CD14-positive monocyte (primary cell): Measurements from ENCODE around the gene CHCHD6. TPM values are rescaled to one million over a fixed set of nuclear protein-coding genes. Genes with fewer than 3 reads are reported as not detected.

Source experiments
- DNase-seq, 3 donors: peaks; one replicate each; pipeline ENCODE4 v3.0.0-alpha.2; 2011 to 2022
- H2AFZ ChIP-seq: 2 replicates; pipeline ENCODE4 v1.6.0; 2012; ENCODE audit warnings: mild to moderate bottlenecking, low read depth, low read length, inconsistent platforms; ENCODE audit not compliant: insufficient read depth, poor library complexity, severe bottlenecking
- H3K27ac ChIP-seq, 2 donors: 1 replicate in 1 of 2; 2 replicates in 1 of 2; pipeline ENCODE4 v1.5.1; 2012 to 2013; ENCODE audit warnings: low read length in 2 of 2, control low read depth in 1 of 2, inconsistent platforms in 1 of 2, low read depth in 1 of 2, mild to moderate bottlenecking in 1 of 2
- H3K27me3 ChIP-seq, 2 donors: one replicate each; pipeline versions ENCODE4 v1.6.0 to v1.6.1; 2011 to 2013; ENCODE audit warnings: low read length in 2 of 2; ENCODE audit not compliant: control insufficient read depth in 2 of 2, insufficient read depth in 2 of 2
- H3K36me3 ChIP-seq, 2 donors: replicated peaks in 1 of 2; 1 replicate in 1 of 2; 2 replicates in 1 of 2; pipeline versions ENCODE4 v1.5.1 to v1.6.1; 2012 to 2013; ENCODE audit warnings: low read length in 2 of 2, control low read depth in 1 of 2, inconsistent platforms in 1 of 2, mild to moderate bottlenecking in 1 of 2; ENCODE audit not compliant: insufficient read depth in 2 of 2, control insufficient read depth in 1 of 2
- H3K4me1 ChIP-seq, 2 donors: 1 replicate in 1 of 2; 2 replicates in 1 of 2; pipeline versions ENCODE4 v1.5.1 to v1.6.1; 2012 to 2013; ENCODE audit warnings: low read length in 2 of 2, control low read depth in 1 of 2, inconsistent platforms in 1 of 2, mild to moderate bottlenecking in 1 of 2, moderate library complexity in 1 of 2; ENCODE audit not compliant: insufficient read depth in 2 of 2, control insufficient read depth in 1 of 2
- H3K4me2 ChIP-seq: replicated peaks from 2 replicates; pipeline ENCODE3; 2012; ENCODE audit warnings: low read length, moderate library complexity, mild to moderate bottlenecking; ENCODE audit not compliant: poor library complexity, severe bottlenecking; ENCODE audit errors: extremely low read depth
- H3K4me3 ChIP-seq, 3 experiments: fragments of 200-600 bp in 1 of 3; sonication (generic) in 1 of 3; replicated peaks in 1 of 3; 1 replicate in 2 of 3; 2 replicates in 1 of 3; pipeline ENCODE4 v1.5.1; 2011 to 2013; ENCODE audit warnings: low read length in 3 of 3, mild to moderate bottlenecking in 3 of 3, control low read depth in 2 of 3, low read depth in 2 of 3, inconsistent platforms in 1 of 3, moderate library complexity in 1 of 3
- H3K79me2 ChIP-seq: 2 replicates; pipeline ENCODE4 v1.6.0; 2012; ENCODE audit warnings: mild to moderate bottlenecking, control low read depth, inconsistent platforms, low read length, moderate library complexity; ENCODE audit not compliant: insufficient read depth
- H3K9ac ChIP-seq: 2 replicates; pipeline ENCODE4 v1.6.0; 2017; ENCODE audit warnings: low read length, mild to moderate bottlenecking; ENCODE audit not compliant: insufficient read depth, poor library complexity, severe bottlenecking
- H3K9me3 ChIP-seq, 2 donors: replicated peaks in 1 of 2; 1 replicate in 1 of 2; 2 replicates in 1 of 2; pipeline versions ENCODE4 v1.5.1 to v1.6.1; 2012 to 2013; ENCODE audit warnings: low read length in 2 of 2, control low read depth in 1 of 2; ENCODE audit not compliant: control insufficient read depth in 1 of 2, insufficient read depth in 1 of 2
- H4K20me1 ChIP-seq: 2 replicates; pipeline ENCODE4 v1.6.0; 2012; ENCODE audit warnings: mild to moderate bottlenecking, low read length, control low read depth, moderate library complexity; ENCODE audit not compliant: insufficient read depth
- H3K27ac Mint-ChIP-seq, 7 donors: one replicate each; pipeline ENCODE4 v1.8.0; 2020; ENCODE audit warnings: mild to moderate bottlenecking in 7 of 7, mixed read lengths in 7 of 7, moderate library complexity in 6 of 7, inconsistent platforms in 2 of 7
- H3K27me3 Mint-ChIP-seq, 3 donors: one replicate each; pipeline ENCODE4 v1.8.0; 2021 to 2022; ENCODE audit warnings: low read depth in 3 of 3, mild to moderate bottlenecking in 3 of 3, mixed read lengths in 3 of 3, moderate library complexity in 3 of 3, inconsistent platforms in 1 of 3
- H3K36me3 Mint-ChIP-seq, 2 donors: one replicate each; pipeline ENCODE4 v1.8.0; 2020; ENCODE audit warnings: mixed read lengths in 2 of 2, inconsistent platforms in 1 of 2, mild to moderate bottlenecking in 1 of 2
- H3K4me1 Mint-ChIP-seq: one replicate; pipeline ENCODE4 v1.8.0; 2020; ENCODE audit warnings: mild to moderate bottlenecking, mixed read lengths
- H3K4me3 Mint-ChIP-seq, 2 donors: one replicate each; pipeline ENCODE4 v1.8.0; 2020; ENCODE audit warnings: mild to moderate bottlenecking in 2 of 2, mixed read lengths in 2 of 2, moderate library complexity in 1 of 2
- H3K9me3 Mint-ChIP-seq, 7 donors: one replicate each; pipeline ENCODE4 v1.8.0; 2020 to 2022; ENCODE audit warnings: mixed read lengths in 7 of 7, mild to moderate bottlenecking in 6 of 7, moderate library complexity in 6 of 7, inconsistent platforms in 2 of 7
- WGBS: methylation state at CpG from one replicate; pipeline ENCODE4 v1.1.5; 2013; ENCODE audit warnings: missing lambda C conversion rate; ENCODE audit not compliant: insufficient coverage; 5-methylcytosine and 5-hydroxymethylcytosine counted together
- intact Hi-C, 2 donors: fragments of 100-400 bp; cut with micrococcal nuclease; formaldehyde crosslinking; loops; one replicate each; pipeline versions ENCODE4 v1.15.0 to v1.15.1; 2023
- polyA plus RNA-seq, 3 donors: library from polyadenylated mRNA; depleted of rRNA in 1 of 3; unstranded in 2 of 3; stranded (reverse) in 1 of 3; fragments of 300-500 nt in 2 of 3; fragments of >200 nt in 1 of 3; fragmentation: Illumina TruSeq in 2 of 3; gene quantifications; 1 replicate in 2 of 3; 2 replicates in 1 of 3; pipeline ENCODE4 v1.2.3, GENCODE V29; 2012 to 2021
- TF ChIP-seq, protein P1 (sequence below): fragments of 200-600 bp; IDR thresholded peaks from one replicate; pipeline ENCODE4 v1.8.0; 2022; ENCODE audit warnings: antibody characterized with exemption, mild to moderate bottlenecking

Gene CHCHD6
- polyA plus RNA-seq, 3 donors = 1.1 to 1.8 (median 1.8) TPM

- Mint-ChIP-seq H3K27ac (no peak overlapping the region), H3K27me3 (peaks cover 19 to 59% (median 47%) of the 10 kb centered on the region in 3 donors), H3K4me3 (peak overlapping the region in 1 of 2 donors; percentile 51), H3K9me3 (peaks cover 0 to 6% (median 1%) of the 10 kb centered on the region in 7 donors), H3K4me1 (peaks cover 10% of the 10 kb centered on the region), H3K36me3 (peaks cover 0 to 2% of the 10 kb centered on the region in 2 donors)
- H3K4me1 ChIP-seq = peaks cover 17 to 23% of the 10 kb centered on the region in 2 donors
- H3K27ac ChIP-seq = no peak overlapping the region
- no peaks in the 10 kb centered on the region for H3K79me2 ChIP-seq
- no peak overlapping the region for H2AFZ ChIP-seq
- peaks cover 3% of the 10 kb centered on the region for H4K20me1 ChIP-seq
- no peak overlapping the region for H3K4me2 ChIP-seq
- H3K4me3 ChIP-seq = no peak overlapping the region
- intact Hi-C loops = loop anchor here (10.0 kb wide), 2 partner anchors 281 to 319 kb away; partner anchors contain the start of gene CHCHD6 (in 1 of the 2)
- no peaks in the 10 kb centered on the region for H3K36me3 ChIP-seq
- WGBS = 94% methylated on average over 13 of the region's 17 CpGs
- no peak overlapping the region for H3K9ac ChIP-seq
- H3K27me3 ChIP-seq = peaks cover 13 to 48% of the 10 kb centered on the region in 2 donors
- peaks cover 4% of the 10 kb centered on the region in 2 donors for H3K9me3 ChIP-seq
- no peak for DNase-seq
- TF ChIP-seq, protein P1, sequence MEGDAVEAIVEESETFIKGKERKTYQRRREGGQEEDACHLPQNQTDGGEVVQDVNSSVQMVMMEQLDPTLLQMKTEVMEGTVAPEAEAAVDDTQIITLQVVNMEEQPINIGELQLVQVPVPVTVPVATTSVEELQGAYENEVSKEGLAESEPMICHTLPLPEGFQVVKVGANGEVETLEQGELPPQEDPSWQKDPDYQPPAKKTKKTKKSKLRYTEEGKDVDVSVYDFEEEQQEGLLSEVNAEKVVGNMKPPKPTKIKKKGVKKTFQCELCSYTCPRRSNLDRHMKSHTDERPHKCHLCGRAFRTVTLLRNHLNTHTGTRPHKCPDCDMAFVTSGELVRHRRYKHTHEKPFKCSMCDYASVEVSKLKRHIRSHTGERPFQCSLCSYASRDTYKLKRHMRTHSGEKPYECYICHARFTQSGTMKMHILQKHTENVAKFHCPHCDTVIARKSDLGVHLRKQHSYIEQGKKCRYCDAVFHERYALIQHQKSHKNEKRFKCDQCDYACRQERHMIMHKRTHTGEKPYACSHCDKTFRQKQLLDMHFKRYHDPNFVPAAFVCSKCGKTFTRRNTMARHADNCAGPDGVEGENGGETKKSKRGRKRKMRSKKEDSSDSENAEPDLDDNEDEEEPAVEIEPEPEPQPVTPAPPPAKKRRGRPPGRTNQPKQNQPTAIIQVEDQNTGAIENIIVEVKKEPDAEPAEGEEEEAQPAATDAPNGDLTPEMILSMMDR = no peak
Measured at GRCh38 chr3:126985132-126985985, 281.3 kb downstream of the CHCHD6 start.

DNA sequence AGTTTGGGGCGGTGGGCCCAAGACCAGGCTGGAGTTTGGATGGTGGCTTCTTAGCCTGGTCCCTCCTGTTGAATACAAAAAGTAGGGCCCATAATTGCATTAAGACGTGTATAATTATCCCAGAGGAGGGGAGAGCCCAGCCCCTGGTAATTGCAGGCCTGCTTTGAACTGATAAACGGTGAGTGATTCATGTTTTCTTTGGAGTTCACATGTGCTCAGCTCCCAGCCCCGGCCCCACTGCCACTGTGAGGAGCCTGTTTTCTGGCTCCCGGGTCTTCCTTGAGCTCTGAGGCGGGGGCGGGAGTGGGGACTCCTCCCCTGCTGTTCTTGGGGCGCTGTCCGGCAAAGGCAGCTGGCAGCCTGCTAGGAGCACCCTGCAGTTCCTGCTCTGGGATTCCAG is 282.0 kb downstream of the CHCHD6 start:
- no peak overlapping the region for H3K27ac ChIP-seq
- H3K4me1 Mint-ChIP-seq = peaks cover 10% of the 10 kb centered on the region
- H3K4me3 ChIP-seq = no peak overlapping the region
- no peak overlapping the region for H3K9ac ChIP-seq
- H3K9me3 Mint-ChIP-seq = peaks cover 0 to 6% (median 0%) of the 10 kb centered on the region in 7 donors
- H3K9me3 ChIP-seq = peaks cover 4% of the 10 kb centered on the region in 2 donors
- TF ChIP-seq, protein P1 = no peak
- H3K27ac Mint-ChIP-seq = no peak overlapping the region
- no peaks in the 10 kb centered on the region for H3K79me2 ChIP-seq
- peaks cover 17 to 23% of the 10 kb centered on the region in 2 donors for H3K4me1 ChIP-seq
- H3K27me3 ChIP-seq = peaks cover 13 to 41% of the 10 kb centered on the region in 2 donors
- H3K27me3 Mint-ChIP-seq = peaks cover 14 to 53% (median 41%) of the 10 kb centered on the region in 3 donors
- WGBS = 84% methylated on average over 8 of the region's 9 CpGs
- H4K20me1 ChIP-seq = peaks cover 3% of the 10 kb centered on the region
- no peaks in the 10 kb centered on the region for H3K36me3 ChIP-seq
- peak overlapping the region in 1 of 2 donors; percentile 16 for H3K4me3 Mint-ChIP-seq
- H3K4me2 ChIP-seq = no peak overlapping the region
- H3K36me3 Mint-ChIP-seq = peaks cover 0 to 2% of the 10 kb centered on the region in 2 donors
- intact Hi-C loops = loop anchor here (10.0 kb wide), 2 partner anchors 281 to 319 kb away; partner anchors contain the start of gene CHCHD6 (in 1 of the 2)
- H2AFZ ChIP-seq = no peak overlapping the region
- DNase-seq = no peak
